ENCODE results near the gene RAB3C. TPM values are rescaled to one million over a fixed set of nuclear protein-coding genes. Genes with fewer than 3 reads are reported as not detected.
"Not testable (repeated sequence)": the region's sequence is repeated elsewhere in the genome, so short reads cannot be mapped to it uniquely, and the experiment has no call there.

Gene RAB3C
- total RNA-seq, 1 donor from 2014 or later: not detected

DNA sequence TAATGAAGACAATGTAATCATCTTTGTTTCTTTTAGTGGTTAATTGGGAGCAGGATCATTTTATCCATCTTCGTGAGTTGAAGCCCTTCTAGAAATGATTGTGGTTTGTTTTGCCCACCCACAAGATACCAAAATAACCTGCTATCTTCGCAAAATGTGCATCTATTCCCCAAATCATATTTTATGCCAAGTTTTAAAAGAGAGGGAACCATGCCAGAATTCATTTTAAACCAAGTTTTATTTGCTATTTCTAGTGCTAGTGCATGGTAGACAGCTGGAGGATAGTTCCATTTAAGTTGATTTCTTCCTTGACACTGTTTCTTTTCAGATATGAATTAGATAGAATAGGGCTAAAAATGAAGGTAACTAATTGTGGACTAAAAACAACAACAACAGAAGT is 104.2 kb downstream of the RAB3C start:
- Histone ChIP-seq H3K27me3 (ENCODE audit: control insufficient read depth, insufficient read depth, low read length) (no peaks in the 10 kb centered on the region), H3K4me3 (ENCODE audit: low read depth, low read length) (no peak overlapping the region), H3K36me3 (ENCODE audit: control insufficient read depth, insufficient read depth, low read length) (no peaks in the 10 kb centered on the region)
- no peak for FAIRE-seq
- TF ChIP-seq, protein P1, sequence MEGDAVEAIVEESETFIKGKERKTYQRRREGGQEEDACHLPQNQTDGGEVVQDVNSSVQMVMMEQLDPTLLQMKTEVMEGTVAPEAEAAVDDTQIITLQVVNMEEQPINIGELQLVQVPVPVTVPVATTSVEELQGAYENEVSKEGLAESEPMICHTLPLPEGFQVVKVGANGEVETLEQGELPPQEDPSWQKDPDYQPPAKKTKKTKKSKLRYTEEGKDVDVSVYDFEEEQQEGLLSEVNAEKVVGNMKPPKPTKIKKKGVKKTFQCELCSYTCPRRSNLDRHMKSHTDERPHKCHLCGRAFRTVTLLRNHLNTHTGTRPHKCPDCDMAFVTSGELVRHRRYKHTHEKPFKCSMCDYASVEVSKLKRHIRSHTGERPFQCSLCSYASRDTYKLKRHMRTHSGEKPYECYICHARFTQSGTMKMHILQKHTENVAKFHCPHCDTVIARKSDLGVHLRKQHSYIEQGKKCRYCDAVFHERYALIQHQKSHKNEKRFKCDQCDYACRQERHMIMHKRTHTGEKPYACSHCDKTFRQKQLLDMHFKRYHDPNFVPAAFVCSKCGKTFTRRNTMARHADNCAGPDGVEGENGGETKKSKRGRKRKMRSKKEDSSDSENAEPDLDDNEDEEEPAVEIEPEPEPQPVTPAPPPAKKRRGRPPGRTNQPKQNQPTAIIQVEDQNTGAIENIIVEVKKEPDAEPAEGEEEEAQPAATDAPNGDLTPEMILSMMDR (IDR thresholded peaks at IDR 0.05; ENCODE audit: insufficient read depth, low read length, severe bottlenecking): no peak
- DNase-seq (ENCODE audit: low read depth): no peak

DNA sequence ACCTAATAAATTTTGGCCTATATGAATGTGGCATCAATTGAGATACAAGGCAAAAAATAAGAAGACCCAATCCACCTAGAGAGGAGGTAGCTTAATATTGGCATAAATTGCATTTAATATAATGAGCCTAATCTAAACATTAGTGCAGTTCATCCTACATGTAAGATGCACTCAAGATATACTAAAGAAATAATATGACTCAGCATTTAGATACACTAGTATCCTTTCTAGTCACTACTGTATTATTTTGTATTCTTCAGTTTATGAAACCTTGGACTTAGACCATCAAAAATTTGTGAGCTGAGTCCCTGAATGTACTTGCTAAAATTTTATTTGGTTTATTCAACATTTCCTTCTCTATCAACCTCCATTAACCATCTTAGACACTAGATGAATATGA is 104.7 kb downstream of the RAB3C start:
- no peaks in the 10 kb centered on the region for H3K27me3 ChIP-seq (ENCODE audit: control insufficient read depth, insufficient read depth, low read length)
- TF ChIP-seq, protein P1 (IDR thresholded peaks at IDR 0.05; ENCODE audit: insufficient read depth, low read length, severe bottlenecking): no peak
- no peak overlapping the region for H3K4me3 ChIP-seq (ENCODE audit: low read depth, low read length)
- FAIRE-seq (no peak), DNase-seq (ENCODE audit: low read depth) (no peak)
- H3K36me3 ChIP-seq (ENCODE audit: control insufficient read depth, insufficient read depth, low read length): no peaks in the 10 kb centered on the region

DNA sequence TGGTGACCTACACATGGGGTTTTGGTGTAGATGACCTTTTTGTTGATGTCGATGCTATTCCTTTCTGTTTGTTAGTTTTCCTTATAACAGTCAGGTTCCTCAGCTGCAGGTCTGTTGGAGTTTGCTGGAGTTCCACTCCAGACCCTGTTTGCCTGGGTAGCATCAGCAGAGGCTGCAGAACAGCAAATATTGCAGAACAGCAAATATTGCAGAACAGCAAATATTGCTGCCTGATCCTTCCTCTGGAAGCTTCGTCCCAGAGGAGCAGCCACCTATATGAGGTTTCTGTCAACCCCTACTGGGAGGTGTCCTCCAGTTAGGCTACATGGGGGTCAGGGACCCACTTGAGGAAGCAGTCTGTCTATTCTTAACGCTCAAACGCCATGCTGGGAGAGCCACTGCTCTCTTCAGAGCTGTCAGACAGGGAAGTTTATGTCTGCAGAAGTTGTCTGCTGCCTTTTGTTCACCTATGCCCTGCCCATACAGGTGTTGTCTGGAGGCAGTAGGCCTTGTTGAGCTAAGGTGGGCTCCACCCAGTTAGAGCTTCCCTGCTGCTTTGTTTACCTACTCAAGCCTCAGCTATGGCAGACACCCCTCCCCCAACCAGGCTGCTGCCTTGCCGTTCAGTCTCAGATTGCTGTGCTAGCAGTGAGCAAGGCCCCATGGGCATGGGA is 116.3 kb downstream of the RAB3C start:
- not testable (repeated sequence) for H3K27me3 ChIP-seq (ENCODE audit: control insufficient read depth, insufficient read depth, low read length); H3K36me3 ChIP-seq (ENCODE audit: control insufficient read depth, insufficient read depth, low read length); DNase-seq (ENCODE audit: low read depth); FAIRE-seq; H3K4me3 ChIP-seq (ENCODE audit: low read depth, low read length)

DNA sequence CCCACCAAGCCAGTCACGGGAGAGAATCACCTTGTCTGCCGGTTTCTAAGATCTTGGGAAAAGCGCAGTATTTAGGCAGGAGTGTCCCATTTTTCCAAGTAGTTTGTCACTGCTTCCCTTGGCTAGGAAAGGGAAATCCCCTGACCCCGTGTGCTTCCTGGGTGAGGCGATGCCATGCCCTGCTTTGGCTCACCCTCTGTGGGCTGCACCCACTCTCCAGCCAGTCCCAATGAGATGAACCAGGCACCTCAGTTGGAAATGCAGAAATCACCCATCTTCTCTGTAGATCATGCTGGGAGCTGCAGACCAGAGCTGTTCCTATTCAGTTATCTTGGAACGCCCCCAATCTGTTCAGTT is 116.9 kb downstream of the RAB3C start:
- DNase-seq (ENCODE audit: low read depth): no peak
- TF ChIP-seq, protein P1 (IDR thresholded peaks at IDR 0.05; ENCODE audit: insufficient read depth, low read length, severe bottlenecking): no peak
- FAIRE-seq: no peak
- Histone ChIP-seq H3K27me3 (ENCODE audit: control insufficient read depth, insufficient read depth, low read length) (no peaks in the 10 kb centered on the region), H3K4me3 (ENCODE audit: low read depth, low read length) (no peak overlapping the region), H3K36me3 (ENCODE audit: control insufficient read depth, insufficient read depth, low read length) (no peaks in the 10 kb centered on the region)

DNA sequence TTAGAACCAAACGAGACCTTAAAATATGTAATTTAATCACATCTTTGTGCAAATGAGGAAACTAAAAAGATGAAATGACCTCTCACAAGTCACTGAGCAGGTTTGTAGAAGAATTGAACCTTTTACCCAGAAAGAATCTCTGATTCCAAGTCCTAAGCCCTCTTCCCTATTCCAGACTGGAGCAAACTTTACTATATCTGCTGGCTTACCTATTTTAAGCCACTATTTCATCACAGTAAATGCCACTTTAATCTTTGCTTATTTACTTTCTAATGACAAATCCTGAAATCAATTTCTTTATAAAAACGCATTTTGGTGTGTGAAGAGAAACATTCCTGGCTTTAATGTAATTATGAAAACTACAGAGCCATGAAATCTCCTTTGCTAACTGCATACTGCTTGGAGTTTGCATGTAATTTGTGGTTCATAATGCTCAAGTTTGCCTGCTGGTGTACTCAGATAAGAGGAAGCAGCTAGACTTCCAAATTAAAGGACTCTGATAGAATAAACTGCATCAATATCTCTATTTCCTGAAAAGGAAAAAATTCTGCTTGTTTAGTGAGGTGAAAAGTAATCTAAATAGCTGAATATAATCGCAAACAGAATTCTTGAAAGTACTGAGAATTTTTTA is 121.2 kb downstream of the RAB3C start:
- no peak for FAIRE-seq
- TF ChIP-seq, protein P1 (IDR thresholded peaks at IDR 0.05; ENCODE audit: insufficient read depth, low read length, severe bottlenecking): no peak
- no peaks in the 10 kb centered on the region for H3K36me3 ChIP-seq (ENCODE audit: control insufficient read depth, insufficient read depth, low read length)

DNA sequence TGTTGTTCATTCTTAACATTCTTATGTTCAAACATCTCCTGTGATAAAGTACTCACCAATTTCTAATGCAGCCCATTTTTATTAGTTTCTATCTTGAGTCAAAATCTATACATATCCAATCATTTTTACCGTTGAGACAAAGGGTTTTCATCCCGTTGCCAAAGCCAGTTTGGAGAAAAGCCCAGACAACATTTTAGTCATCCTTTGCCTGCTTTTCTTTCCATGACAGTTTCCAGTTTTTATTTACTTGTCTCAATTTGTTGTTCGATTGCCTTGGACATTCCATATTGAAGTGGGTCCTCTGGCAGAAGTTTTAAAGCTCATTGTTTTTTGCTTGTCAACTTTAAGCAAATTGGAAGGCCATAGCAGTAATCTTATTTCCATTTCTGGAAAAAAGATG is 123.9 kb downstream of the RAB3C start:
- no peak overlapping the region for H3K4me3 ChIP-seq (ENCODE audit: low read depth, low read length)
- no peak for FAIRE-seq

More for the DNA sequence above, 121.2 kb downstream of the RAB3C start:
- no peaks in the 10 kb centered on the region for H3K27me3 ChIP-seq (ENCODE audit: control insufficient read depth, insufficient read depth, low read length)
- H3K4me3 ChIP-seq (ENCODE audit: low read depth, low read length): no peak overlapping the region
- no peak for DNase-seq (ENCODE audit: low read depth)

More for the DNA sequence above, 123.9 kb downstream of the RAB3C start:
- Histone ChIP-seq H3K36me3 (ENCODE audit: control insufficient read depth, insufficient read depth, low read length) (no peaks in the 10 kb centered on the region), H3K27me3 (ENCODE audit: control insufficient read depth, insufficient read depth, low read length) (no peaks in the 10 kb centered on the region)
- TF ChIP-seq, protein P1 (IDR thresholded peaks at IDR 0.05; ENCODE audit: insufficient read depth, low read length, severe bottlenecking): no peak
- DNase-seq (ENCODE audit: low read depth): no peak
